ENCODE results near the gene PSAP. TPM values are rescaled to one million over a fixed set of nuclear protein-coding genes. Genes with fewer than 3 reads are reported as not detected.

PSAP gene
- total RNA-seq, 1 experiment from 2014 or later = 336 TPM

- no peak overlapping the region for H3K27ac ChIP-seq (ENCODE audit: insufficient read length, low read depth, low read length)
- WGBS (ENCODE audit: extremely low coverage, insufficient read length, low lambda C conversion rate) = no CpG with 5 or more reads among the region's 18 CpGs
Measured at GRCh38 chr10:71784679-71785272, 66.3 kb downstream of the PSAP start.

More at GRCh38 chr10:71784679-71785272, 66.3 kb downstream of the PSAP start:
- H3T11ph ChIP-seq (ENCODE audit: low read length) = no peak overlapping the region
- no peak overlapping the region for H3K4ac ChIP-seq (ENCODE audit: low read depth, low read length)
- H3K27me3 Mint-ChIP-seq (ENCODE audit: low read depth) = peaks cover 13% of the 10 kb centered on the region
- H3K14ac ChIP-seq (ENCODE audit: insufficient read depth, low read length) = no peak overlapping the region
- no peaks in the 10 kb centered on the region for H3K79me2 ChIP-seq (ENCODE audit: insufficient read depth, low read length)
- H2BK120ac ChIP-seq (ENCODE audit: low read depth, low read length, poor library complexity, severe bottlenecking) = no peak overlapping the region
- no peak overlapping the region for H2BK5ac ChIP-seq (ENCODE audit: insufficient read length, low read length)
- no peak overlapping the region for H4K5ac ChIP-seq (ENCODE audit: insufficient read length, low read depth, low read length)
- H3K79me1 ChIP-seq (ENCODE audit: insufficient read depth, low read depth, low read length, poor library complexity, severe bottlenecking) = no peaks in the 10 kb centered on the region
- H2BK12ac ChIP-seq (ENCODE audit: insufficient read length, low read depth, low read length) = no peak overlapping the region
- H3K27ac Mint-ChIP-seq = no peak overlapping the region; a peak in 1 of 7 replicates
- H3K4me1 ChIP-seq (ENCODE audit: insufficient read depth, low read length) = no peaks in the 10 kb centered on the region
- no peaks in the 10 kb centered on the region for H3K9me3 ChIP-seq (ENCODE audit: control insufficient read depth, low read depth, low read length)
- H3K23ac ChIP-seq (ENCODE audit: insufficient read length, low read depth, low read length) = no peak overlapping the region
- no peak overlapping the region for H2AK5ac ChIP-seq (ENCODE audit: insufficient read length, low read length)
- H4K8ac ChIP-seq (replicated peaks; ENCODE audit: insufficient read length, low read depth, low read length) = no peak overlapping the region
- H3K4me2 ChIP-seq (ENCODE audit: insufficient read depth, insufficient read length, low read length) = no peak overlapping the region
- H3K9me3 Mint-ChIP-seq = no peaks in the 10 kb centered on the region; a peak in 1 of 5 replicates
- no peak overlapping the region for H3K18ac ChIP-seq (ENCODE audit: insufficient read length, low read depth, low read length)
- TF ChIP-seq, protein P1, sequence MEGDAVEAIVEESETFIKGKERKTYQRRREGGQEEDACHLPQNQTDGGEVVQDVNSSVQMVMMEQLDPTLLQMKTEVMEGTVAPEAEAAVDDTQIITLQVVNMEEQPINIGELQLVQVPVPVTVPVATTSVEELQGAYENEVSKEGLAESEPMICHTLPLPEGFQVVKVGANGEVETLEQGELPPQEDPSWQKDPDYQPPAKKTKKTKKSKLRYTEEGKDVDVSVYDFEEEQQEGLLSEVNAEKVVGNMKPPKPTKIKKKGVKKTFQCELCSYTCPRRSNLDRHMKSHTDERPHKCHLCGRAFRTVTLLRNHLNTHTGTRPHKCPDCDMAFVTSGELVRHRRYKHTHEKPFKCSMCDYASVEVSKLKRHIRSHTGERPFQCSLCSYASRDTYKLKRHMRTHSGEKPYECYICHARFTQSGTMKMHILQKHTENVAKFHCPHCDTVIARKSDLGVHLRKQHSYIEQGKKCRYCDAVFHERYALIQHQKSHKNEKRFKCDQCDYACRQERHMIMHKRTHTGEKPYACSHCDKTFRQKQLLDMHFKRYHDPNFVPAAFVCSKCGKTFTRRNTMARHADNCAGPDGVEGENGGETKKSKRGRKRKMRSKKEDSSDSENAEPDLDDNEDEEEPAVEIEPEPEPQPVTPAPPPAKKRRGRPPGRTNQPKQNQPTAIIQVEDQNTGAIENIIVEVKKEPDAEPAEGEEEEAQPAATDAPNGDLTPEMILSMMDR (conservative IDR thresholded peaks at IDR 0.05) = no peak
- no peak overlapping the region; a peak in 1 of 5 replicates for H3K4me3 Mint-ChIP-seq
- H2BK20ac ChIP-seq (ENCODE audit: low read depth, low read length, poor library complexity, severe bottlenecking) = no peak overlapping the region
- no peaks in the 10 kb centered on the region for H3K27me3 ChIP-seq (ENCODE audit: insufficient read depth, low read length)
- no peak overlapping the region for H2BK15ac ChIP-seq (ENCODE audit: low read depth, low read length)
- DNase-seq = no peak
- H2AFZ ChIP-seq (ENCODE audit: low read length) = no peak overlapping the region
- no peak overlapping the region for H4K91ac ChIP-seq (ENCODE audit: insufficient read length, low read depth, low read length)
- H3K36me3 Mint-ChIP-seq (ENCODE audit: insufficient read depth in 1 of 3, low read depth in 3 of 3) = no peaks in the 10 kb centered on the region
- no peak overlapping the region for H3K56ac ChIP-seq (ENCODE audit: insufficient read length, low read depth, low read length)
- H4K20me1 ChIP-seq (ENCODE audit: control insufficient read depth, insufficient read depth, insufficient read length) = no peaks in the 10 kb centered on the region
- peaks cover 10 to 16% of the 10 kb centered on the region in 2 experiments for H3K4me1 Mint-ChIP-seq
- no peaks in the 10 kb centered on the region for H3K23me2 ChIP-seq (ENCODE audit: insufficient read length, low read depth, low read length, poor library complexity, severe bottlenecking)
- H3K9ac ChIP-seq (ENCODE audit: extremely low read depth, insufficient read length, low read length) = no peak overlapping the region

Measured in H9 (cell line).